OCI-M2 (cell line): Measurements from ENCODE around the gene THADA.

Experiments
- DNase-seq: peaks from one replicate; lab custom pipeline; 2025; ENCODE audit not compliant: unreplicated experiment; lab: John Stamatoyannopoulos, UW

THADA gene

GRCh38 chr2:43216629-43217028, 379.2 kb downstream of the THADA start:
- DNase-seq, result no peak

GRCh38 chr2:43215673-43216255, 380.1 kb downstream of the THADA start:
- DNase-seq, result no peak

DNA sequence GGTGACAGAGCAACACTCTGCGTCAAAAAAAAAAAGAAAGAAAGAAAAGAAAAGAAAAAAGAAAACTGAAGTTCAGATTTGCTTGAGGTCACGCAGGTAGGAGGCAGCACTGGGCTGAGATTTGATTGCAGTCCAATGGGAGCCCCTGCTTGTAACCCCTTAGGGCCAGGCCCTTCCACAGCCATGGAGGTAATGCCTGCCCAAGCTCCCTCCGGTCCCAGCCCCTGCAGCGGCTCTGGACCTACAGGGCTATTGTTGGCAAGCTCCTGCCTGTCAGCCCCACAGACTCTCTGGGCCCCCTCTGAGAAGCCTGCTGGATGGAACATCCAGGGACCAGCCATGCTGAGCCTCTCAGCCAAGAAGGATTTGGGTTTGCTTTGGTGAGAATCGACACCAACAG, 381.6 kb downstream of the THADA start:
- DNase-seq, result no peak

DNA sequence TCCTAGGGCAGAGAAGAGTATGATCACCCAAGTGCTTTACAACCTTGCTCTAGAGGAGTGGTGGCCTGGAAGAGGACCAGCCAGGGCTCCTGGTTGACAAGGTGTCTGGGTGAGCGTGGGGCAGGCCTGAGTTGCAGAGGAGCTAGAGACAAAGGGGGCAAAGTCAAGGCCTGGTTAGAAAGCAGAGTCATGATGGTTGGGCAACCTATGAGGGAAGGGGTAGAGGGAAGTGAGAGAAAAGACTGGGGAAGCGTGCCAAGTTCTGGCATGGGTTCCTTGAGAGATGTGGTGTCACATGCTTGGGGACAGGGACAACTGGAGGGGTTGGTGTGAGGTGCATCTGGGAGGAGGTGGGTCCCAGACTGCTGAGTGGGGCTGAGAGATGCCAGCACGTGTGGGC, 382.9 kb downstream of the THADA start:
- no peak for DNase-seq

DNA sequence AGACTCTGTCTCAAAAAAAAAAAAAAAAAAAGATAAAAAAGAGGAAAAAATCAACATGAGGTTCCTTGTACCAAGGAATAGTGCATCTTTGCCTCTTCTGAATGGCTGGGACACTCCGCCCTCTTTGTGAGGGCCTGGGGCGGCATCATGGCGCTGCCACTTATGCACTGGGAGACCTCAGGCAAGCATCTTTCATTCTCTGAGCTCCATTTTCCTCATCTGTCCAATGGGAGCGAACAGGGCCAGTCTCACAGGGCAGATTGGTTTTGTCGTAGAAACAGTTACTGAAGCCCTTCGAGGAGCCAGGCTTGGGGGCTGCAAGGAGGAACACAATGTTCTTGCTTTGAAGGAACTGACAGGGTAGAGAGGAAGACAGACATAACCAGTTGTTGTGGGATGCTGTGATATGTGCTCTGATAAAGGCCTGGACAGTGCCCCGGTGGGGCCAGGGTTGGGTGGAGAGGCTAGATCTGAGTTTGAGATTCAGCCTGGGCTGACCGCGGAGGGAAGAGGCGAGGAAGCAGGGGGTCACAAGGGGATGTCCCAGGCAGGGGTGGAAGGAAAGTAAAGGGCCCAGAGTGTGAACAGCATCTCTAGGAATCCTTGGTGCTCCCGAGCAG, 383.5 kb downstream of the THADA start:
- DNase-seq, result no peak

DNA sequence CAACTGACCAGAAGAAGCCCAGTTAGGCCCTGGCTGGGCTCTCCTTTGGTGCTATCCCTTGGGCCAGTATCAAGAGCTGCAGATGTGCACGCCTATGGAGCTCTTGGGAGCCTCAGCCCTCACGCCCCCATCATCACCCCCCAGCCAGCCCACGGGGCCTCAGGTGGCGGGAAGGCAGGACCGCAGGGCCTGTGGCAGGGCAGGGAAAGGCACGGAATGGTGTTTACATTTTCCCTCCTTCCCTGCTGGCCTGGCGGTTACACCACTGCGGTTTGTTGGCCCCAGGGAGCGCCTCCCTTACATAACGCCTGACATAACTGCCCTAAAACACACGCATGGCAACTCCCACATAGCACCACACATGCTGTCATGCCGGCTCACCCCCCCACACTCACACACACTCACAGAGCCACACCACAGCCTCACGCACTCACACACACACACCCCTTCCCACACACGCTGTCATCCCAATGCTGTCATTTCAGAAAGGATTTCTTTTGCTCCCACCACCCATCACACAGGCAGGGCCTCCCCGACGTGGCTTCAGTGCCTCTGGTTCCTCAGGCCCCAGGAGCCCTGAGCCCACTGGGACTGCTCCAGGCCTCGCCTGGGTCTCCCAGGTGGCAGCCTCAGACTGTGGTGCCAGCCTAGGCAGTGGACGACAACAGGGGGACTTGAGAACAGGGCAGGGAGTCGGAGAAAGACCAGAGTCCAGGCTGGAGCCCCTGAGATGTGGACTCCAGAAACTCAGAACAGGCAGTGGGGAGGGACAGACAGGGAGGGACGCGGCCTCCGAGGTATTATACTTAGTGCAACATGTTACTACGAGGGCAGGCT, 385.2 kb downstream of the THADA start:
- DNase-seq, result no peak

DNA sequence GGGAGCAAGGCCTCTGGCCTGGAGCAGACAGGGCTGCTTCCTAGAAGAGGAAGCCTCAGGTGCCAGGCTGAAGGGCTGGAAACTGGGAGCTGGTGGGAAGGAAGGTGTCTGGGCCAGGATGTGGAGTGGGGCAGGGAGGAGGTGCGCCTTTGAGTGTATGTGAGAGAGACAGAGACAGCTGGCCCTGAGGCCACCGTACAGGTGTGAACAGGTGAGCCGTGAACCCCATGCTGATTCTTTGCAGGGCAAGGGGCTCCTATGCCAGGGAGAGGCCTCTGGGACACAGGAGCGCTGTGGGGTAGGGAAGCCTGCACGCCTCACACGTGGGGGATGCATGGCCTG, 385.7 kb downstream of the THADA start:
- DNase-seq, result no peak

DNA sequence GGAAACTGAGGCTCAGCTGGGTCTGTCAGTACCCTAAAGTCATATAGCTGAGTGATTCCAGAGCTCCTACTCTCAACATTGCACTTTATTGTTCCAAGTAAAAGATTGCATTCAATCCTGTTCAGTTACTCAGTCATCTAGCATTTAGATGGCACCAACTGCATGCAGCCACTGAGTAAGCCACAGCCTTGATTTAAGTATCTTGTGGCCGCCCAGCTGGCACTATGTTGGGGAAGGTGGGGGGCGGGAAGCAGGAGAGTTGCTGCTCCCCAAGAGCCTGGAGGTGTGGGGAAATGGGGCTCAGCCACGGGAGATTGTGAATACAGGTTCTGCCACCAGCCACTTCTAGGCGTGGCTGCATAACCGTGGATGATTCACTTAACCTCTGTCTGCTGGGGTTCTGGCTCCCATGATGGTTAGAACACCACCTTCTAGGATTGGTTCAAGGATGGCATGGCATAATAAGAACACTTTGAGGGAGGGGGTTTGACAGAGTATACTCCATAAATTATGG, 386.6 kb downstream of the THADA start:
- no peak for DNase-seq

DNA sequence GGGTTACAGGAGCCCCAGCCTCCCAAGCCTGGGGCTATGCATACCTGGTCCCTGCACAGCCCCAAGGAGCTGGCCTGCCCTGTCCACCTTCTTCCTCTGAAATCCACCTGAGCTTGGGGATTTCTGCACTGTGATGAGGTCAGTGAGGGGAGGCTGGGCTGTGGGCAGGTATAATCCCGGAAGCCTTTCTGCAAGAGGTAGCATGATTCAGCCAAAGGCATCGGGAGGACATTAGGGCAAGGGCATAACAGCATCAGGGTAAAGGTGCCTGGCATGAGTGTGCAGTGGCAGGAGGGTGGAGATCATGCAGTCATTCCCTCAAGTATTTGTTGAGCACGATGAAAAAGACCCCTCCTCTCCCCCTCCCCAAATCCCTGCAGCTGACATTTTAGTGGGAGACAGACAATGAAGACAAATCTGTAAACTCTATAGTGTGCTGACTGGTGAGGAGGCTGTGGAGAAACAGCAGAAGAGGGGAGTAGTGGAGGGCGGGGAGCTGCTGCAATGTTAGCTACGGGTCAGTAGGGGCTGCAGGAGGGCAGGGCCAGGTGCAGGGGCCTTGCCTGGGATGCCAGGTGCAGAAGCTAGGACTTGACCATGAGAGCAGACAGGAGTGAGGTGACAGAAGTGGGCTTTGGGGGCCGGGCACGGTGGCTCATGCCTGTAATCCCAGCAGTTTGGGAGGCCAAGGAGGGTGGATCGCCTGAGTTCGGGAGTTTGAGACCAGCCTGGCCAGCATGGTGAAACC, 388.1 kb downstream of the THADA start:
- DNase-seq, result no peak

- no peak for DNase-seq
These were observed 389.2 kb downstream of the THADA start for GRCh38 chr2:43206602-43207001.

DNA sequence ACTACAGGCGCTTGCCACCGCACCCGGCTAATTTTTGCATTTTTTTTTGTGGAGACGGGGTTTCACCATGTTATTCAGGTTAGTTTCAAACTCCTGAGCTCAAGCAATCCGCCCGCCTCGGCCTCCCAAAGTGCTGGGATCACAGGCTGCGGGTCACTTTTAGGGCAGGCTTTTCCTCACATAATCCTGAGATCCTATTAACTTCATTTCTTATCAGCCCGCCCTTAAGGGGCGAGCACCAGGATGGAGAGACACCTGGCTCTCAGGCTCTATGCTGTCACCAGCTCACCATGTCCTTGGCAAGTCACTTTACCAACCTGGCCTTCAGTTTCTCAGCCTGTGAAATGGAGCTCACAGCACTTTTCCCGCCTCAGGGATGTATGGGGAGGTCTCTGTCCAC, 392.5 kb downstream of the THADA start:
- DNase-seq, result no peak

DNA sequence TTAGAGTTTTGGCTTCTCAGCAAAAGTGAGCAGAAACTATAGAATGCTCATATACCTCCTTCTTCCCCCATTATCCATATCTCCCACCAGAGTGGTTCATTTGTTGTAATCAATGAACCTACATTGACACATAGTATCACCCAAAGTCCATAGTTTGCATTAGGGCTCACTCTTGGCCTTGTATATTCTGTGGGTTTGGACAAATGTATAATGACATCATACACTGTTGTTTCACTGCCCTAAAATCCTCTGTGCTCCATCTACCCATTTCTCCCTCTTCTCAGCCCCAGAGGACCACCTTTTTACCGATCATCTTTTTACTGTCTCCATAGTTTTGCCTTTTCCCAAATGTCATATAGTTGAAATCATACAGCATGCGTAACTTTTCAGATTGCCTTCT, 393.5 kb downstream of the THADA start:
- DNase-seq, result no peak

- no peak for DNase-seq
These were observed 394.3 kb downstream of the THADA start for GRCh38 chr2:43201497-43201896.

- DNase-seq, result no peak
These were observed 394.8 kb downstream of the THADA start for GRCh38 chr2:43201016-43201415.

- DNase-seq, result no peak
These were observed 396.0 kb downstream of the THADA start for GRCh38 chr2:43199492-43200488.

GRCh38 chr2:43198263-43198662, 397.6 kb downstream of the THADA start:
- DNase-seq, result no peak

DNA sequence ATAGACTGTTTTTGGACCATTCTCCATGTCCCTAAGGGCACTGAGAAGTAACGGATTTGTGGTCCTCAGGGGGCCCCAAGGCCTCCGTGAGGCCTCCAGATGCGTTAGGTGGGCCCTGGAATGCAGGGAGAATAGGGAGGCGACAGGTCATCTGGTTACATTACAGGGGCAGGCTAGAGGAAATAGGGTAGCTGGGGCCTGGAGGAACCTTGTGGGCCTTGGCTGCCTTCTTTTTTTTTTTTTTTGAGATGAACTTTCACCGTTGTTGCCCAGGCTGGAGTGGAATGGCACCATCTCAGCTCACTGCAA, 398.3 kb downstream of the THADA start:
- DNase-seq, result no peak

DNA sequence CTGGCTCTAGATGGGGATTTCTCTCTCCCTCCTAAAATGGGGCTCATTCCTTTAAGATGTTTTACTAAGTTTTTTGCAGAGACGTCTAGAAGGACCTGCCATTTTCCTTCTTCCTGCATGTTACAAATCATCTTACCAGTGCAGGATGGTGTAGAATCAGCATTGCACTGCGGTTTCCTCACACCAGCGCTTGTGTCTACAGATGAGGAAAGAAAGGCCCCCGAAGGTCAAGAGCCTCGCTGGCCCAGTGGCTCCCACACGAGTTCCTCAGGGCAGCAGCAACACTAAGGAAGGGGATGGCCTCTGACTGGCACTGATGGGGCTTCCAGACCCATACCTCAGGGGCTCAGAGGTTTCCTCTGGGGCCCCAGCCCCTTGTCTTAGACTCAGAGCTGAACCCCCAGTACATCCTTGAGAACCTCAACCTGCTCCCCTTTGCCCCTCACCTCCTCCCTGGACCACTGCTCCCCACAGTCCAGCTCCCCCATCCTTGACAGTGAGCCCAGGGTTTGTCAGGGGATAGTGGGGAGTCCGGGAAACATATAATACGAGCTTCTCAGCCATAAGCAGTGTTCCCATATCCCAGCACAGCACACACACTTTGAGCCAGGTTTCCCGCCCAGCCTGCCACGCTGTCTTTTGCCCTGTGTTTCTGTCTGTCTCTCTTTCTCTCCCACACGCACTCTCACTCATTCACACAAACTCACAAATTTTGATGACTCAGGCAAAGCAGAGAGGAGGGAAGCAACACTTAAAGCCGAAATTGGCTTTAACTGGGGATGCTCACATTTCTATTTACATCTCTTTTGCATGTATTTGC, 398.9 kb downstream of the THADA start:
- DNase-seq, result no peak

GRCh38 chr2:43194121-43194869, 401.5 kb downstream of the THADA start:
- DNase-seq, result no peak
